Activated CD4-positive, alpha-beta T cell treated with anti-CD3 and anti-CD28 coated beads for 4 hours (primary cell): Measurements from ENCODE around the gene BAZ1A.

Source experiments
- DNase-seq, 2 donors: peaks; one replicate each; pipeline ENCODE4 v3.0.0-alpha.2; 2020

BAZ1A gene

DNA sequence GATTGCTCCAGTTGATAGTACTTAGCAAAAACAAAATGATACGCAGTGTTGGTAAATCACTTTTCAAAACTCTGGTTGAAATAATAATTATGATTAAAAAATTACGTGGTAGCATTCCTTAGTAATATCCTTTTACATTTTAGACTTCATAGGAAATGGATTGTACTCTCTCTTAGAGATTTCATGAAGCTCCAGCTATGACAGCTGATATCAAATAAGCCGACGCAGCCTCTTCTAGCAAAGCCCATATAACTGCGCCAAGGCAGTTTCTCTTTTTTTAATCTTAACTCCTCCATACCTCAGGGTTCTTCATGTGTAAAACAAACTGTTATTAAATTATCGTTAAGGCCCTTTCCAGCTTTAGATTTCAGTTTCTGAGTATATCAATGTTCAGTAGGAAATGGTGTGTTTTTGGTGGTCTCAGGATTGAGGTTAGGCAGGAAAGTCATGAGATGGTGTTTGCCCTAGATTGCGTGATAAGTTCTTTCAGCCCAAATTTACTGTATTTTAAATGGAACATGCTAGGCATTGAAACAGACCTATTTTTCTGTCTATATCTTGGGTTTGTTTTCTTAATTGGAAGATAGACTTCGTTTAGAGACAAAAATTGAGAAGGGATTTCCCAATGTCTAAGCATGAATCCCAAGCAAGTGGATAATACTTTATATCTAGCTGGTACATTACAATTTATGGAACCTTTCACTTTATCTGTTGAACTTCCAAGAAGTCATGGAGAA lies 159.9 kb downstream of the BAZ1A start:
- no peak for DNase-seq

DNA sequence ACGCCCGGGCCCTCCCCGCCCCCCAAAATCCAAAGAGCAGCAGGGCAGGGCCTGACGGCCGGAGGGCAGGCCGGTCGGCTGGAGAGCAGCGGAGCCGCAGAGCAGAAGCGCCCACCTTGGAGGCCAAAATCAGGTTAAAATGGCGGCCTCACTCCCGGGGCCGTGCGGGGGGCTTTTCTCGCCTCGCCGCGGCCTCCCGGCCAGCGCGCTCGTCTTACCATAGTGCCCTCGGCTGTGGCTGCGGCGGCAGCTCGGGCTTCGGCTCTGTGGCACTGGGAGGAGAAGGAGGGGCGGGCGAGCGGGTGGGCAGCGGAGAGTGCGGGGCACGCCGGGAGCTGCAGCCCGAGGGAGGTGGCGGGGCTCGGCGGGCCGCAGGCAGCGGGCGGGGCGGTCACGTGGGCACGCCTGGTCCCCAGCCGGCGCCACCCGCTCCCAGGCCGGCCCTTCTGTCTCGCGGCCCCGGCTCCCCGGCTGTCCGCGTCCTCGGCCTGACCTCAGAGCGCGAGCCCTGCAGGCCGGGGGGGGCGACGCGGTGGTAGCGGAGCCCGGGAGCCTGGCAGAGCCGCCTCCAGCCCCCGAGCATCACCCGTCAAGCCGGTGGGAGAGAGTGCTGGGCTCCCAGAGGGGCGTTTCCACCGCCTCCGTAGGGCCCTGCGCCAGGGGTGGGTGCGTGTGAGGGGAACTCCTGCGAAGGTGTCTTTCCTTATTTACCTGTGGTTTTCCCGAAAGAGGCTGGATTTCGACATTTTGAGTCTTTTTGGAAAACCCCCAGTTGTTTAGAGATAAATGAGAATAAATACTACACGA lies 160.6 kb downstream of the BAZ1A start, which contains the start of gene CFL2:
Gene CFL2 (minus strand): TSS at position 274 of the 807 bp plus-strand sequence. CDS start 53 bp downstream, at position 221.
- peak; percentile 58 to 74 for DNase-seq

DNA sequence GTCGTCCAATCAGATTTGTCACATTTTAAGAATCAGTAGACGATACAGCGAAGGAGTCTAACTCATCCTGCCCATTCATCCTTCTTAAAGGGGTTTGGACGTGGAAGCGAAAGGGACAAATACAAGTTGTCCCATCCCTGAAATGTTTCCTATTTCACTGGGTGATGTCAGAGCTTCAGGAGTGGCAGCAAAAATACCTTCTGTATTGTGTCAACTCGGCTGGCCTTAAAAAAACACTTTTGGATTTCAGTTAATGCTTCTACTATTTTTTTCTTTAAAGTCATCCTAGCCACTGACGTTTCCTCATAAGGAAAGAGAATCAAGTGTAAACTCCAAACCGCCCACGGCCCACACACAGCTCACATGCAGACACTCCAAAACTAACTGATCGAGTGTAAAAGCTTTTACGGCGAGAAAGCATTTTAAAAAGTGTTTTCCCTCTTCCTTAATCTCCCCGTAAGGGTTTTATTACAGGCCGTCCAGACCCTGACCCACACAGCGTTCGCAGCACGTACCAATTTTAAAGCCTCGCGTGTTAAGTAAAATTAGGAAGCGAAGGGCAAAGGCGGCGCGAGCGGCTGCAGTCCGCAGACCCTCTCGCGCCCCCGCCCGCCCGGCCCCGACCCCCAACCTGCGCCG lies 161.4 kb downstream of the BAZ1A start:
- DNase-seq, result peak; percentile 40 to 49

DNA sequence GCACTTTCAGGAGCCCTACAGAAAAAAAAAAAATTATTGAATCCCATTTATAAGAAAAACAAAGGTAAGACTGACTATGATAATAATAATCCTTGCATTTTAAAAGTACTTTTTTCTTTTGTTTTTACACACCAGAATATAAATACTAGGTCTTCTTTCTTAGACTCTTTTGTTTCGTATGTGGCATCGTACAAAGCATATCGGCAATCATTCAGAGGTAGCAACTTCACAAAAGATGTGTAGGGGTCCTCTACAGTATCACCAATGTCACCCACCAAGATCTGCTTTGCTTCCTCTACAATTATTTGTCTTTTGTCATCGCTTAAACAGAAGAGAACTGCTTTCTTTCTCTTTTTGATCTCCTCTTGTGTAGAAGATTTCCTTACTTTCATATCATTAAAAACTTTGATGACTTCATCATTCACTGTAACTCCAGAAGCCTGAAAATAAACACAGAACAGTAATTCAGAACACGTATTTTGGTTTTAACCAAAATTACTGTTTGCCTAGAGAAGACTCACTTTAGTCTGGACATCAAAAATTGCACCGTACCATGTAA lies 162.0 kb downstream of the BAZ1A start:
- no peak for DNase-seq

DNA sequence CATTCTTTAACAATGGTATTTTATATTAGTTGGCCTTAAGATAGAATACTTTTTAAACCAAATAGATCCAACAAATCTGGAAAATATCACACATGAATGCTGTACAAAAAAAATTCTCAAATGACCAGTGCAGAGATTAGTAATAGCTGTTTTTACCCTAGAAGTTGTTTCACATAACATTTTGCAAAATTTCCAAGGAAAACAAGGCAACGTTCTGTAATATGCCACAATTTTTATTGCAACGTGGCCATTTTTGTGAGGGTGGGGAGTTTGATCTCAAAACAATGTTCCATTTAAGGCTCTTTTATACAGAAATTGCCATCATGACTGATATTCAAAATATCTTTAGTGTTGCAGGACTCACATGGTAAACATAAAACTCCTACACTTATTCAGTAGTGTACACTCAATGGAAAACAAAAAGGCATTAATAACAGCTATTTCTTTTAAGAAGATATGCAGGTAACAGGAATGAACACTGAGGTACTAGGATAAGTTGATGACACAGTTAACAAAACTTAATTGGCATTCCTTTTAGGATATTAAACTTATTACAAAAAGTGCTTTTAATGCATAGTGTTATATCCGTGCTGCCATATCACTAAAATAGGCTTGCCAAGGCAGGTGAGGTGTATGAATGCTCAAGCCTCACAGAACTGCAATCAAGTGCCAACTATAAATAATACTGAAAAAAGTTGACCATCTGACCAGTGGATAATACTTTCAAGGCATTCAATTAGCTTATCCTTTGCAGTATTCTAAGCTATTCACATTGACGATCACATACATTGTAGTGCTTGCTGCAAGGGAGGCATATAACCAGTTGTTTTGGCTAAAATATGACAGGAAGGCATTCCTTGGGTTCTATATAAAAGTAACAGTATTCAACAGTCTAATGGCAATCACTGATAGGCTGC lies 163.1 kb downstream of the BAZ1A start:
- DNase-seq, result no peak

DNA sequence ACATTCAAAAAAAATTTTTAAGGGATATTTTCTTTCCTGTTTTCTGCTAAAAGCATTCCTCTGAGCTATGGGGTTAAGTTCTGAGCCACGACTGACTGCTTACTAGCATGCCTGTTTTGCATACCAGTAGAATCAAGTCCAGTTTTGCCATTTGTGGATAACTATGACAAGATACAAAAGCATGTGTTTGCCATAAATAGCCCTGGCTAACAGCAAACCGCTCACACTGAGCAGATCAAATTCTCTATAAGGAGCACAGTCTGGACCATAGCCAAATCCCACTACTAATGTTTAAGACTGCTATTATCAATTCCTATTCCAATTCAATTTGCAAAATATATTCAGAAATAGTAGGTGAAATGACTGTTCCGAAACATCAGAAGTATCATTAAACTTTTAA lies 164.0 kb downstream of the BAZ1A start:
- no peak for DNase-seq

DNA sequence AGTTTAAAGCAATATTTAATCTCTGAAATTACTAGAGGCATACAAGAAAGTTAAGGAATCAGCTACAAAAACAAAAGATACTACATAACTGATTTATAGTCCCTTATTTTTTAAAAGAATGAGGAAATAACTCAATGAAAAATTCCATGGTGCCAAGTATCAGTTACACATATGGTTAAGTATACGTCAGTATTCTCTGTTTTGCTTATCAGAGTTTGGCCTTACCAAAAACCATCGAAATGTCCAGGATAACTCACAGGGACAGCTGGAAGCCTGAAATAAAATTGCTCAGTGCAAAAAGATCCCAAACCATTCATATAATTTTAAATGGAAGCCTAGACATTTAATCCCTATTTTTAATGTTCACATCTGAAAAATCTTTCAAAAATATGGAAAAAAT lies 164.4 kb downstream of the BAZ1A start:
- DNase-seq, result no peak

DNA sequence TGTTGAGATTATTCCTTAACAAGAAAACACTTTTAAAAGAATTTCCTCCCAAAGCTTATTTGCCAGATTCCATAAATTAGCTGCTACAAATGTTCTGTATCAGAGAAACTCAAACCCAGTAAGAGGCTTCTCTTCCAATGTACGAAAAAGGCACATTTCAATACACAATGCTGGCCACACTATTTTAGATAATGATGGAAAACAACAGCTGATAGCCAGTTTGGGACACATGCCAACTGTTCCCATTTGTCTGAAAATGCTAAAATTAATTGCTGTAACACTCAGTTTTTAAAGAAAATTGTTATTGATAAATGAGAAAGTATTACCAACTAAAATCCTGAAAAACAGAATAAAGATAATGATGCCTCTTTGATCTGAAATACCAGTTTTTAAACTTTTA lies 165.2 kb downstream of the BAZ1A start:
- no peak for DNase-seq

DNA sequence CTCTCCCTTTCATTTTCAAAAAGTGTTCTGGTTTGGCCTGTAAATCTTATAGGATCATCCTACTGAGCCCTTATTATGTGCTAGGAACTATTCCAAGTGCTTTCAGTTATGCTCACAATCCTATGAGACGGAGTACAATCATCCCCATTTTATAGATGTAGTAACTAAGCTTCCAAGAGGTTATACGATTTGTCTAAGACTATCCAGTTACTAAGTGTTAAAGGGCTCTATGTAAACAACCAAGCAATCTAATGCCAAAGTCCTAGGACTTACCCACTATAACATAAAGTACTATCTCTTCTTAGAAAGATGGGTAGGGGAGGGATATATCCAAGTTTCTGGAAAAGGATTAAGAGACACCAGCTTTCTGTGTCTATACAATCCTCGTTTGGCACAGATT lies 167.4 kb downstream of the BAZ1A start:
- no peak for DNase-seq
